ENCODE data around the gene INA.

DNA sequence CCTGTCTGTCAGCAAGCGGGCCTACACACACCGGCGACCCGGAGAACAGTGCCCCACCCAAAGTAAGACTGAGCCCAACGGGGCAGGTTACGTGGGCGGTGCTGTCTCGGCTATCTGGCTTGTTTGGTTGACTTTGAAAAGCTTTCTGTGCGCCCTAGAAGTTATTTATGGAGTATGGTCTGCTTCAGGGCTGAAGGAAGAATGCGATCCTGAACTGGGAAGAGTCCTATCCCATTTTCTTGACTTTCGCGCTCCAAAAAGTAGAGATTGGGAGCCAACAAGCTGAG, 1.5 kb downstream of the INA start:
- TF ChIP-seq, protein P1, sequence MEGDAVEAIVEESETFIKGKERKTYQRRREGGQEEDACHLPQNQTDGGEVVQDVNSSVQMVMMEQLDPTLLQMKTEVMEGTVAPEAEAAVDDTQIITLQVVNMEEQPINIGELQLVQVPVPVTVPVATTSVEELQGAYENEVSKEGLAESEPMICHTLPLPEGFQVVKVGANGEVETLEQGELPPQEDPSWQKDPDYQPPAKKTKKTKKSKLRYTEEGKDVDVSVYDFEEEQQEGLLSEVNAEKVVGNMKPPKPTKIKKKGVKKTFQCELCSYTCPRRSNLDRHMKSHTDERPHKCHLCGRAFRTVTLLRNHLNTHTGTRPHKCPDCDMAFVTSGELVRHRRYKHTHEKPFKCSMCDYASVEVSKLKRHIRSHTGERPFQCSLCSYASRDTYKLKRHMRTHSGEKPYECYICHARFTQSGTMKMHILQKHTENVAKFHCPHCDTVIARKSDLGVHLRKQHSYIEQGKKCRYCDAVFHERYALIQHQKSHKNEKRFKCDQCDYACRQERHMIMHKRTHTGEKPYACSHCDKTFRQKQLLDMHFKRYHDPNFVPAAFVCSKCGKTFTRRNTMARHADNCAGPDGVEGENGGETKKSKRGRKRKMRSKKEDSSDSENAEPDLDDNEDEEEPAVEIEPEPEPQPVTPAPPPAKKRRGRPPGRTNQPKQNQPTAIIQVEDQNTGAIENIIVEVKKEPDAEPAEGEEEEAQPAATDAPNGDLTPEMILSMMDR (conservative IDR thresholded peaks at IDR 0.05) = no peak
- TF ChIP-seq EZH2 (IDR thresholded peaks at IDR 0.05; ENCODE audit: low read depth) = no peak

All from PC-9 (cell line).